ENCODE data around the gene CFAP58. TPM values are rescaled to one million over a fixed set of nuclear protein-coding genes. Genes with fewer than 3 reads are reported as not detected.

The CFAP58 gene
- total RNA-seq, 2 donors from 2014 or later, result 0.68 to 0.97 TPM

GRCh38 chr10:104440221-104440620 is 86.6 kb downstream of the CFAP58 start:
- Histone ChIP-seq H3K4me1 (ENCODE audit: control insufficient read depth, insufficient read depth, low read length) (no peaks in the 10 kb centered on the region), H3K9ac (ENCODE audit: extremely low read depth, low read length, poor library complexity, severe bottlenecking) (no peak overlapping the region), H3K27ac (ENCODE audit: low read depth, low read length) (no peak overlapping the region), H3K9me3 (ENCODE audit: control insufficient read depth, low read length) (no peaks in the 10 kb centered on the region), H3K27me3 (ENCODE audit: control insufficient read depth, insufficient read depth, low read length, poor library complexity, severe bottlenecking) (no peaks in the 10 kb centered on the region), H3K36me3 (ENCODE audit: control insufficient read depth, insufficient read depth, low read length) (no peaks in the 10 kb centered on the region), H3K4me3 (ENCODE audit: low read length) (no peak overlapping the region)
- H3K27me3 Mint-ChIP-seq (ENCODE audit: insufficient read depth), result no peaks in the 10 kb centered on the region
- no peak overlapping the region for H3K4me3 Mint-ChIP-seq
- no peaks in the 10 kb centered on the region for H3K36me3 Mint-ChIP-seq (ENCODE audit: low read depth)
- TF ChIP-seq CTCF (conservative IDR thresholded peaks at IDR 0.05), result no peak
- no peaks in the 10 kb centered on the region for H3K4me1 Mint-ChIP-seq
- no peaks in the 10 kb centered on the region for H3K9me3 Mint-ChIP-seq
- WGBS, 2 experiments (ENCODE audit: insufficient coverage in 1 of 2, insufficient read length in 1 of 2), result 92% methylated on average over 2 of the region's 2 CpGs; no CpG with 5 or more reads in 1 of the 2 experiments
- DNase-seq, result no peak
- H3K27ac Mint-ChIP-seq, result no peak overlapping the region

GRCh38 chr10:104441329-104442000 is 87.8 kb downstream of the CFAP58 start:
- no peak for TF ChIP-seq CTCF (conservative IDR thresholded peaks at IDR 0.05)
- Histone ChIP-seq H3K4me1 (ENCODE audit: control insufficient read depth, insufficient read depth, low read length) (no peaks in the 10 kb centered on the region), H3K27ac (ENCODE audit: low read depth, low read length) (no peak overlapping the region), H3K36me3 (ENCODE audit: control insufficient read depth, insufficient read depth, low read length) (no peaks in the 10 kb centered on the region), H3K9ac (ENCODE audit: extremely low read depth, low read length, poor library complexity, severe bottlenecking) (no peak overlapping the region), H3K9me3 (ENCODE audit: control insufficient read depth, low read length) (no peaks in the 10 kb centered on the region), H3K4me3 (ENCODE audit: low read length) (no peak overlapping the region), H3K27me3 (ENCODE audit: control insufficient read depth, insufficient read depth, low read length, poor library complexity, severe bottlenecking) (no peaks in the 10 kb centered on the region)
- Mint-ChIP-seq H3K27me3 (ENCODE audit: insufficient read depth) (no peaks in the 10 kb centered on the region), H3K9me3 (no peaks in the 10 kb centered on the region), H3K36me3 (ENCODE audit: low read depth) (no peaks in the 10 kb centered on the region), H3K4me1 (no peaks in the 10 kb centered on the region), H3K27ac (no peak overlapping the region), H3K4me3 (no peak overlapping the region)
- 84 to 90% methylated on average over 4 of the region's 5 CpGs for WGBS, 2 experiments (ENCODE audit: insufficient coverage in 1 of 2, insufficient read length in 1 of 2)
- DNase-seq, result no peak

GRCh38 chr10:104445359-104445758 is 91.7 kb downstream of the CFAP58 start:
- Histone ChIP-seq H3K4me3 (ENCODE audit: low read length) (no peak overlapping the region), H3K27me3 (ENCODE audit: control insufficient read depth, insufficient read depth, low read length, poor library complexity, severe bottlenecking) (no peaks in the 10 kb centered on the region), H3K9ac (ENCODE audit: extremely low read depth, low read length, poor library complexity, severe bottlenecking) (no peak overlapping the region), H3K27ac (ENCODE audit: low read depth, low read length) (no peak overlapping the region), H3K36me3 (ENCODE audit: control insufficient read depth, insufficient read depth, low read length) (no peaks in the 10 kb centered on the region), H3K9me3 (ENCODE audit: control insufficient read depth, low read length) (no peaks in the 10 kb centered on the region), H3K4me1 (ENCODE audit: control insufficient read depth, insufficient read depth, low read length) (no peaks in the 10 kb centered on the region)
- Mint-ChIP-seq H3K4me1 (peaks cover 6% of the 10 kb centered on the region), H3K36me3 (ENCODE audit: low read depth) (no peaks in the 10 kb centered on the region), H3K27ac (no peak overlapping the region), H3K9me3 (no peaks in the 10 kb centered on the region), H3K4me3 (no peak overlapping the region), H3K27me3 (ENCODE audit: insufficient read depth) (no peaks in the 10 kb centered on the region)
- WGBS, 2 experiments (ENCODE audit: insufficient coverage in 1 of 2, insufficient read length in 1 of 2), result 100% methylated on average over 1 of the region's 1 CpG; no CpG with 5 or more reads in 1 of the 2 experiments
- no peak for DNase-seq
- no peak for TF ChIP-seq CTCF (conservative IDR thresholded peaks at IDR 0.05)
